ENCODE measurements around the gene MRLN. TPM values are rescaled to one million over a fixed set of nuclear protein-coding genes. Genes with fewer than 3 reads are reported as not detected.

The MRLN gene
- total RNA-seq (ENCODE audit: low replicate concordance), result not detected in 2 replicates

DNA sequence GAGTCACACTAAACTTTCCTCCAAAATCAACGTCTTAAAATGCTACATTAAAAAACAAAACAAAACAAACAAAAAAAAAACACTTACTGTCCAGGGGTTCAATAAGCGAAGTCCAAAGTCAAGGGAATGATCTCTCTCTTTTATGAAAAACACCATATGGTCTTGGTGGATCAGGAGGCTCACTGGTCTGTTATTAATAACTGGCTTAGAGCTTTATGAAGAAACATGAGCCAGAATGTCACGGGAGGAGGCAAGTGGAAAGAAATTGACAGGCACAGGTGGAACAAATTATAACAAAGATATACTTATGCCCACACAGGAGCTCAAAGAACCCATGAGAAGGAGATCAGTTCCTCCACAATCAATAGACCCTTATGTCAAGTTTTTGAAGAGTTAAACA lies at the start of gene MRLN:
TSS of gene MRLN (minus strand) at position 189 of the 400 bp plus-strand sequence.

DNA sequence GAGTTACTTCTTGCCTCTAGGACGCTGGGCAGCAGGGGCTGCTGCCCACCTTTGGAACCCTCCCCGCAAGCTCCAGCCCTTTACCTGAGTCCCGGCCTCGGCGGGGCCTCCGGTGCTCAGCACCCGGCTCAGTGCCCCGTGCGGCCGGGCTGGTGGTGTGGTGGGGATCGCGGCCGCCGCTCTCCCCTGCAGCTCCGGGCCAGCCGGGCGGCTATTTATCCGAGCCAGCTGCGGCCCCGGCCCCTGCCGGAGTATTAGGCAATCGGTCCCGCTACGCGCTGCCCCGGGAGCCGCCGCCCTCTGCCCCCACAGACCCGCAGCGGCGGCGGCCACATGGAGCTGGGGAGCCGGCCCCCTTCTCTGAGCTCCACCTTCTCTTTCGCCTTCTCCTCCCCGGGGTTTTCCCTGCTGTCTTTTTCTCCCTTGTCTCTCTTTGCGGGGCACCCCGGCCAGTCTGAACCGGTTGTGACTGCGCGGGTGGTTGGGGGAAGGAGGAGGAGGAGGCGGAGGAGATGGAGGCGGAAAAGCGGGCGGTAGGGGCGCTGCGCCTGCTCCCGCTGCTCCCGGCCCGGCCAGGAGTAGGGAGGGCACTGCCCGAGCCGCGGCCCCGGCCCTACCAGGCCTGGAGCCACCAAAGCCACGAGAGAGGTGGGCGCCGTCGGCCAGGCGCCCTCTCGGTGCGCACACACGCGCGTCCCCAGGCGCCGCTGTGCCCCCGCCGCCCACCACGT lies 43.7 kb downstream of the MRLN start, which contains the start of gene SLC16A9:
TSS of gene SLC16A9 (minus strand) at position 456 of the 731 bp plus-strand sequence. CDS start 25,559 bp downstream, outside the sequence.

Other genes starting within 250 kb of the MRLN start
- gene SLC16A9, start 43.6 kb downstream of the MRLN start, total RNA-seq (ENCODE audit: low replicate concordance), result 0.23 and 6.2 TPM in 2 replicates
- 13.2 and 15.5 TPM in 2 replicates for gene CCDC6, start 153.1 kb upstream of the MRLN start, total RNA-seq (ENCODE audit: low replicate concordance)